ENCODE data around the gene RHOBTB1.
"Not testable (repeated sequence)": the region's sequence is repeated elsewhere in the genome, so short reads cannot be mapped to it uniquely, and the experiment has no call there.

The RHOBTB1 gene

DNA sequence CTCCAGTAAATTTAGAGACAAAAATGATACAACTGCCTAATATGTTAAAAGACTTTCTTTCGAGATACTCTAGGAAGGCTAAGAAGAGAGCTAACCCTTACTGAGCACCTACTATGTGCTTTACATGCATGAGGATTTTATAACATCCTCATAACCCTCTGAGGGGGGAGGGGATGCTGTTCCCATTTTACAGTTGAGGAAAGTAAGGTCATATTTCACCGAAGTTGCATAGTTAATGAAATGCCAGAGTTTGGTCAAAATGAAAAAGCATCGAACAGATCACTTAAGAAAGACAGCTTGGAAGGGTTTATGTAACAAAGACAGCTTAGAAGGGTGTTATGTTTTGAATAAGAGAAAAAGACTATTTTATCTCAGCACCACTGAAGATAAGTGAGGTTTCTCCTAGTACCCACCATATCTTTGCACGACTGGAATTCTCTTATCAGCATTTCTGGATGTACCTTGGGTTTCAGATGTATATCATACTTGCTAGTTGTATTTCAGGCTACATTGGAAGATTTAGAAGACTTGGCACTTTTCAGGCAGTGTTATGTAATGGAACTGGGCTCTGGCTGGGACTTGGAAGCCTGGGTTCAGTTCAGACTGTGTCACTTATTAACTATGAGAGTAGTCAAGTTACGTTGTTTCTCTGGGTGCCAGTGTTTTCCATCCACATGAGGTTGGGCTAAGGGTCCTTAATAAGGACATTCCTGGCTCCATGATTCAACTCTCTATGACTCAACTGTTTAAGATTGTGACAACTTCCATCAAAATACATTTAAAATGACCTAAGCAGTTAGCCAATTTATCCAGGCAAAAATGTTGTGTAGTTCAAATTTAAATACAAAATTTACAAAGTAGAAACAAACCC is 6.0 kb downstream of the RHOBTB1 start:
- no peak for DNase-seq

GRCh38 chr10:60937022-60937421 is 7.0 kb downstream of the RHOBTB1 start:
- no peak for DNase-seq

DNA sequence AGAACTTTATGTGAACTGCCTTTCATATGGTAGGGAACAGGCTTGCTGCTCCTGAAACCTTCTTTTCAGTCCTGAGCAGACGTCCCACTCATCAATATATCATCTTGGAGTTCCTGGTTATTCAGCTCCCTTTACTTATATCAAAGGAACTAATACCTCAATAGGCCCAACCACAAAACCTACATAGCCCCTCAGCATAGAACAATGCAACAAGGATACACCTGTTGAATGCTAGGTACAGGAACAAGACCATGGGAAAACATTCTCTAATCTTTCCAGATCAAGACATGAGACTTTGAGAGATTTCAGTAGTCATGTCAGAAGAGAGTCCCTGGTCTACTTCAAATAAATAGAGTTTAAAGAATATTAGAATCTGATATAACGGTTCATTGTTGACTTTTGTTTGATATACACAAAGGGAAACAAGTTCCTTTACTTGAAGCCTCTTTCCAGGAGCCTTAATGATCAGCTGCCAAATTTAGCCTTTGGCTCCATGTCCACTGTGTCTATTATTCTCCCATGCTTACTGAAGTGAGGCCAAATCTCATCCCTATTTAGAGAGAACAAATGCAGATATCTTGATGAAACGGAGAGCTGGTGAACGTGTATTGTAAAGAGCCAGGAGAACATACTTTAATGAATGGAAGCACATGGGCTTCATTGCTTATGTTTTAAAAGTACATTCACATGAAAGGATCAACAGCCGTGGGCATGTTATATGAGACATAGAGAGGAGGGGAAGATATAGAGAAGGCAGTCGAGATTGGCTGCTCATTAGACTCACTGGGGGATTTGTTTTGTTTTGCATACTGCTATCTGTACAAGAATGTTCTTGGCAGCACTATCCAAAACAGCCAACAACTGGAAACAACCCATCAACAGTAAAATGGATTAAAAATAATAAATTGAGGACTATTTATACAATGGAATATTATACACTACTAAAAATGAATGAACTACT is 9.5 kb downstream of the RHOBTB1 start:
- DNase-seq = no peak

GRCh38 chr10:60932756-60933155 is 11.2 kb downstream of the RHOBTB1 start:
- no peak for DNase-seq

- no peak for DNase-seq
Observed at GRCh38 chr10:60930237-60930636, 13.7 kb downstream of the RHOBTB1 start.

DNA sequence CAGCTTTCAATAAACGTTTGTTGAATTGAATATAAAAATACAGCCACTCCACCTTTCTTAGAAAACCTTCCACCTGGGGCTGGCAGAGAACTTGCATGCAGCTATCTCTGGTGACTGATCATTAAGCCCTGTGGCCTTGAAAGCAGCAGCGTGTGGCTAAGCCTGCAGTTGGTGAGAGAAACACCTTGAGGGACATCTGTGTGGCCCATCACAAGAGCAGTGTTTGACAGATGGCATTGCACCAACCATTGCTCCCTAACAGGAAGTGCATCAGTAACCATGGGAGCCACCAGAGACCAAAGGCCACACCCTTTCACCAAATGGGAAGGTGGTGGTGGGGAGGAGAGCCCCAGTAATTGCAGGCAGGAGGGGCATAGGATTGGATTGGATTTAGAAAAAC is 22.4 kb downstream of the RHOBTB1 start:
- no peak for DNase-seq

DNA sequence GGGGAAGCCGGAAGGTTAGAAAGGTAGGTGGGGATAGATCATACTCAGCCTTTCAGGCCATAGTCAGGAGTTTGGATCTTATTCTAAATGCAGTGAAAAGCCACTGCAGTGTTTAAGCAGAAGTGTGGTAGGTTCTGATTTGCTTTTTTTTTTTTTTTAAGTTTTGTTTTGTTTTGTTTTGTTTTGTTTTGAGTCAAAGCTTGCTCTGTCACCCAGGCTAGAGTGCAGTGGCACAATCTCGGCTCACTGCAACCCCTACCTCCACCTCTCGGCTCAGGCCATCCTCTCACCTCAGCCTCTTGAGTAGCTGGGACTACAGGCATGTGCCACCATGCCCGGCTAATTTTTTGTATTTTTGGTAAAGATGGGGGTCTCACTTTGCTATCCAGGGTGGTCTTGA is 23.5 kb downstream of the RHOBTB1 start:
- DNase-seq = no peak

- DNase-seq = no peak
Observed at GRCh38 chr10:60919551-60919950, 24.4 kb downstream of the RHOBTB1 start.

GRCh38 chr10:60917331-60918280 is 26.4 kb downstream of the RHOBTB1 start:
- DNase-seq = no peak

DNA sequence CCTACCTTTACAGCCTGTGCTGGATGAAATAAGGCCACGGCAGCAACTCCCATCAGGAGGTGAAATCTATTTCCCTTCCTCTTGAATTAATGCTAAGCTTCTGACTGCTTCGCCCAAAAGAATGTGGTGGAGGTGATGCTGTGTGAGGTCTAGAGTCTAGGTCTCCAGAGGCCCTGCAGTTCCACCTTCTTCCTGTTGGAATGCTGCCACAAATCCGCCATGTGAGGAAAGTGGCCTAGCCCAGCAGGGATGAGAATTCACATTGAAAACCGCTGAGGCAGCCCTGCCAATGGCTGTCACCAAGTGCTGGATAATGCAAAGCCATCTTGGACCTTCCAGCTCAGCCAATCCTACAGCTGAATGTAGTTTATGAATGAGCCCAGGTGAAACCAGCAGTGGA is 28.0 kb downstream of the RHOBTB1 start:
- no peak for DNase-seq

DNA sequence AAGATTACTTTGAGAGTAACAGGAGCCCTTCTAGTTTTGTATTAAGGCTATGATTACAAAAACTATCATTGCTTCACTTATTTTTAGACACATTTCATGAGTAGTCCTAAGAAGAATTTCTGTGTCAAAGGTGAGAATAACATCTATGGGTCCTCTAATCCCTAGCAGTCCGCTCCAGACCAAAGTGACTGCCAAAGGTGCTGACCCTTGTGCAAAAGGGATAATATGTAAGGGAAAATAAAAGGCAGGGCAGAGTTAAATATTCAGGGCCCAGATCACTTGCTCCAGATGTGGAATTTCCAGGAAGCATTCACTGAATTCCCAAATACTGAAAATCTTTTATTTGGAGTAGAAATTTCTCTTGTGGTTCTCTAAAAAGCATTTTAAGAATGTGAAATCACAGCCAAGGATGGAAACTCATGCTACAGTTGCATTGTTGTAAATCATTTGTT is 29.3 kb downstream of the RHOBTB1 start:
- DNase-seq = no peak

- no peak for DNase-seq
Observed at GRCh38 chr10:60913657-60914056, 30.3 kb downstream of the RHOBTB1 start.

DNA sequence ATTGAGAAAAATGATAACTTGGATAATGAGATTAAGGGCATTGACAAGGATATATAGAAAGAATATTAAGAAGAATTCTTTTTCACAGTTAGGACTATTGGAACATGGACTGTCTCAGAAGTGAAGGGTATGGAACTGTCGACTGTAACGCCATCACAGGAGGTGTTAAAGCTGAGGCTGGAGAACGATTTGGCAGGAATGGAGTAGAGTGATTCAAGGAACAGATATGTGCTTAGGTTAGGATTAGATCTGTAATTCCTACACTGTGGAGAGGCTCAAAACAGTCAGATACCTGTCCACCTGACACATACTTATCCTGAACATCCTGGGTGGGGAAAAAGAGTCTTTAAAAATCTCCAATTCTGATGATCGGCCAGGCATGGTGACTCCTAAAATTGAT is 30.9 kb downstream of the RHOBTB1 start:
- DNase-seq = no peak

GRCh38 chr10:60911715-60912114 is 32.3 kb downstream of the RHOBTB1 start:
- DNase-seq = no peak

- DNase-seq = no peak
Observed at GRCh38 chr10:60911216-60911615, 32.8 kb downstream of the RHOBTB1 start.

- peak; percentile 1 for DNase-seq
Observed at GRCh38 chr10:60910543-60910942, 33.4 kb downstream of the RHOBTB1 start.

- DNase-seq = no peak
Observed at GRCh38 chr10:60908896-60909295, 35.1 kb downstream of the RHOBTB1 start.

- DNase-seq = no peak
Observed at GRCh38 chr10:60908031-60908430, 36.0 kb downstream of the RHOBTB1 start.

GRCh38 chr10:60907236-60907635 is 36.7 kb downstream of the RHOBTB1 start:
- no peak for DNase-seq

DNA sequence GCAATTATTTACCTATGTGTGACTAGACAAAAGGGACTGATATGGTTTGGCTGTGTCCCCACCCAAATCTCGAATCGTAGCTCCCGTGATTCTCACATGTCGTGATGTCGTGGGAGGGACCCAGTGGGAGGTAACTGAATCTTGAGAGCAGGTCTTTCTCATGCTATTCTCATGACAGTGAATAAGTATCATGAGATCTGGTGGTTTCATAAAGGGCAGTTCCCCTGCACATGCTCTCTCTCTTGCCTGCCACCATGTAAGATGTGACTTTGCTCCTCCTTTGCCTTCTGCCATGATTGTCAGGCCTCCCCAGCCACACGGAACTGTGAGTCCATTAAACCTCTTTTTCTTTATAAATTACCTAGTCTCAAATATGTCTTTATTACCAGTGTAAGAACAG is 37.2 kb downstream of the RHOBTB1 start:
- not testable (repeated sequence) for DNase-seq

DNA sequence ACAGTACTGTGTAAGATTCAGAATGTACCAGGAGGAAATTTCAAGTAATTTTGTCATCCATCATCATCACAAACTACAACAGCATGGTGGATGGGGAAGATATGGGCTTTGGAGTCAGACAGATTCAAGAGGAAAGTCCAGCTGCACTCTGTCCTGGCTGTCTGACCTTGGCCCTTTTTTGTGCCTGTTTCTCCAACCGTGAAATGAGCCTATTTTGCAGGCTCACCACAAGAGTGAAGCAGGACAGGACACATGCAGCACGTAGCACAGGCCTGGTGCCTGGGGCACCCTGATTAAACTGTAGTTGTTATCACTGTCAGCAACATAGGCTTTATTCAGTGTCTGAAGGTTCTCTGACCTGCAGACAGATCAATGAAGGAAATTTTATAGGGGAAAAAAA is 37.6 kb downstream of the RHOBTB1 start:
- DNase-seq = no peak

GRCh38 chr10:60905580-60905979 is 38.4 kb downstream of the RHOBTB1 start:
- DNase-seq = no peak

GRCh38 chr10:60903096-60903495 is 40.9 kb downstream of the RHOBTB1 start:
- no peak for DNase-seq
